GM21786 (cell line): ENCODE data around the gene USP25.

Experiments
- ATAC-seq: cut with Tn5 transposase; IDR thresholded peaks from one replicate; pipeline ENCODE4 v1.9.1; 2021; ENCODE audit not compliant: unreplicated experiment

Gene USP25, protein sequence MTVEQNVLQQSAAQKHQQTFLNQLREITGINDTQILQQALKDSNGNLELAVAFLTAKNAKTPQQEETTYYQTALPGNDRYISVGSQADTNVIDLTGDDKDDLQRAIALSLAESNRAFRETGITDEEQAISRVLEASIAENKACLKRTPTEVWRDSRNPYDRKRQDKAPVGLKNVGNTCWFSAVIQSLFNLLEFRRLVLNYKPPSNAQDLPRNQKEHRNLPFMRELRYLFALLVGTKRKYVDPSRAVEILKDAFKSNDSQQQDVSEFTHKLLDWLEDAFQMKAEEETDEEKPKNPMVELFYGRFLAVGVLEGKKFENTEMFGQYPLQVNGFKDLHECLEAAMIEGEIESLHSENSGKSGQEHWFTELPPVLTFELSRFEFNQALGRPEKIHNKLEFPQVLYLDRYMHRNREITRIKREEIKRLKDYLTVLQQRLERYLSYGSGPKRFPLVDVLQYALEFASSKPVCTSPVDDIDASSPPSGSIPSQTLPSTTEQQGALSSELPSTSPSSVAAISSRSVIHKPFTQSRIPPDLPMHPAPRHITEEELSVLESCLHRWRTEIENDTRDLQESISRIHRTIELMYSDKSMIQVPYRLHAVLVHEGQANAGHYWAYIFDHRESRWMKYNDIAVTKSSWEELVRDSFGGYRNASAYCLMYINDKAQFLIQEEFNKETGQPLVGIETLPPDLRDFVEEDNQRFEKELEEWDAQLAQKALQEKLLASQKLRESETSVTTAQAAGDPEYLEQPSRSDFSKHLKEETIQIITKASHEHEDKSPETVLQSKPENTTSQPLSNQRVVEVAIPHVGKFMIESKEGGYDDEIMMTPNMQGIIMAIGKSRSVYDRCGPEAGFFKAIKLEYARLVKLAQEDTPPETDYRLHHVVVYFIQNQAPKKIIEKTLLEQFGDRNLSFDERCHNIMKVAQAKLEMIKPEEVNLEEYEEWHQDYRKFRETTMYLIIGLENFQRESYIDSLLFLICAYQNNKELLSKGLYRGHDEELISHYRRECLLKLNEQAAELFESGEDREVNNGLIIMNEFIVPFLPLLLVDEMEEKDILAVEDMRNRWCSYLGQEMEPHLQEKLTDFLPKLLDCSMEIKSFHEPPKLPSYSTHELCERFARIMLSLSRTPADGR

DNA sequence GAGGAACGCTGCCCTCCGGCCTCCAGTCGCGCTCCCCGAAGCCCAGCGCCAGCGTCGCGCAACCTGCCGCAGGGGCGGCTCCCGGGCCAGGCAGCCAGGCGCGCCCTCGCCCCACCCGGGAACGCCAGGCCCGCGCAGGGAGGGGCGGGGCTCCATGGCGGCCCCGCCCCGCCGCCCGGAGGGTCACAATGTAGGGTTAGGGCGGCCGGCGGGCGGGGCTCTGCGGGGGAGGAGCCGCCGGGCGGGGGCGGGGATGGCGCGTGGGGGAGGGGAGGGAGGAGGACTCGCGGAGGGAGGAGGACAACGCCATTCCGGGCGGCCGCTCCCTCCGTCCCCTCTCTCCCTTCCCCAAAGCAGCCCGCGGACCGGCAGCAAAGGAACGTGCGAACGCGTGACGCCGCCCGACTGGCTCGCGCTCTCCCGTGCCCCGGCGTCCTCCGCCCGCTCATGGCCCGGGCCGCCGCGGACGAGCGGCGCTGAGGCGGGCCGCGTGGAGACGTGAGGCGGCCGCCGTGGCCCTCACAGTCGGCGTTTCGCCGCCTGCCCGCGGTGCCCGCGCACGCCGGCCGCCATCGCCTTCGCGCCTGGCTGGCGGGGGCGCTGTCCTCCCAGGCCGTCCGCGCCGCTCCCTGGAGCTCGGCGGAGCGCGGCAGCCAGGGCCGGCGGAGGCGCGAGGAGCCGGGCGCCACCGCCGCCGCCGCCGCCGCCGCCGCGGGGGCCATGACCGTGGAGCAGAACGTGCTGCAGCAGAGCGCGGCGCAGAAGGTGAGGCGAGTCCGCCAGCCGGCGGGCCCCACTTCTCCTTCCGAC, at the start of gene USP25:
USP25 (plus strand) TSS at position 309 of the 810 bp plus-strand sequence; CDS start at position 721, 412 bp downstream.
- ATAC-seq, result peak; percentile 57

DNA sequence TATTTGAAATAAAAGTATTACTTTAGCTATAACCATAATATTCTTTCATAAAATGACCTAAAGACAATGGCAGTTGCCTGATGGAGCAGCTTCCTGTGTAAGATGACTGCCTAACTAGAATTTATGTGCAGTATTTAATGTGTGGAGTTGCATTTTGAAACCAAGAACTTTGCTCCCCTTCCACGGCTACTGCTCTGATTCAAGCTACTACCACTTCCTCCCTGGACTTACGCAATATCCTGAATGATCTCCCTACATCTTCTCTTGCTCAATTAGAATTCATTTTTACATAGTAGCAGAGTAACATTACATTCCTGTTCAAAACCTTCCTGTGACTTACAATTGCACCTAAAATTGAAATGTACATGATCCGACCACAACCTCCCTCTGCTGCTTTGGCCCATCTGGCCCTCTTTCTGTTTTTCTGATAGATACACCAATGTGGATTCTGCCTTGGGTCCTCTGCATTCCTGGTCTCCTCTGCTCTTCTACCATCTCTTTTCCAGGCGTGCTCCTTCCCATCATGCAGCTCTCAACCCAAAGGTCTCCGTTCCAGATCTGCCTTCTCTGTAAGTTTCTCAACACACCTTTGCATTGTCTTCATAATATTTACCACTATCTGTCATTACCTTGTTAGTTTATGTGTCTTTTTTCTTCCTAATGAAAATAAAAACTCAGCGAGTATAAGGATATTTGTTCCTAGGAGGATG, 47.4 kb upstream of the USP25 start:
- no peak for ATAC-seq

DNA sequence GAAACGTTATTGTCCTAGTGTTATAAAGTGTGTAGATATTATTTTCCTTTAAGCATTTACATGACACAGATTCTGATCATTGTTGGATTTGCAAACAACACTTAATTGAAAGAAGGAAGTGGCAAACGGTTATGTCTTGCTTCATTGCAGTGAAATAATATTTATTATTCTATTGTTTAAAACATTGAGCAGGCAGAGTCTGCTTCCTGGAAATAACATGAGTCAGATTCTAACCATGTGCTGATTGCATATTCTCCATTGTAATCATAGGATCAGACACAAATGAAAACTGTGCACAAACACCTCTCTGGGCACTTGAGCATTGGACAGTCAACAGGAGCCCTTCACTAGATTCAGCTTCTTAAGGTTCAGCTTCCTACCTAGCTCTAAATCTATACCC, 46.8 kb upstream of the USP25 start:
- ATAC-seq, result no peak

DNA sequence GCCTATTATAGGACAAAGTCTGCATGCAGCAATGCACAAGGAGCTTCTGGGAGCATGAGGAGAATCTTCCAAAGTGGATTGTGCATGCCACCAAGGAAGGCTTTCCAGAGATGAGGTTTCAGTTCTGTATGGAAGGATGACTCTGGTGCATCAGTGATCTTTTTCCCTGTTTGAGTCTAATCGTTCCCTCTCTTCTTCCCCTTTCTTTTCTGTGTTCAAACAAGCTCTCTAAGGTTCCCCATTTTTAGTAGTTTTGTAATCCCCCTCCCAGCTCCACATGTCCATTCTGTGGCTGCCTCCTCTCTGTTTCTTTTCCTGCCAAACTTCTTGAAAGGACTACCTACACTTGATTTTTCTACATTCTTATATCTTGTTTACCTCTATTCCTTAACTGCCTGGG, 43.3 kb upstream of the USP25 start:
- no peak for ATAC-seq

DNA sequence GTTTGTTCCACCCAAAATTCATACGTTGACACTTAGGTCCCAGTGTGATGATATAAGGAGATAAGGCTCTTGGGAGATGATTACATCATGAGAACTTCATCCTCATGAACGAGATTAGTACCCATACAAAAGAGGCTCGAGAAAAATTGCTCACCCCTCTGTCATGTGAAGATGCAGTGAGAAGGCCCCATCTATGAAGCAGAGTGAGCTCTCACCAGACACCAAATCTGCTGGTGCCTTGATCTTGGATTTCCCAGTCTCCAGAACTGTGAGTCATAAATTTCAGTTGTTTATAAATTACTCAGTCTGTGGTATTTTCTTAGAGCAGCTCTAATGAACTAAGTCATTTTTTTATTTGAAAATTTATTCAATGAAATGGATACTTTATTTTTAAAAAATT, 42.6 kb upstream of the USP25 start:
- ATAC-seq, result no peak

DNA sequence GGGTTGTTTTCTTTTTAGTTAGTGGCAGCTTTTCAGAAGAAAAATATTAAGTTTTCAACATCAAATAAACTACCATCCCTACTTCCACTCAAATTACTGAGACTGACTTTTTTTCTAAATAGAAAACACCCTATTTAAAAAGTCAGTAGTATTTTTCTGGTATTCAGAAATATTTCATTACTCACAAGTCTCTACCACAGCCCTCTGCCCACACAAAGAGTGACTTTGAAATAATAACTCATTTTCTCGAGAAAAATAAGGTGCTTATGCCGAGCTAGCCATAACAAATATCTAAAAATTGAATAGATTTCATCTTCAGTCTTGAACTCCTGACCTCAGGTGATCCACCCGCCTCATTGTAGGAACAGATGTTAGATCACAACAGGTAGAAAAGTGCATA, 41.8 kb upstream of the USP25 start:
- no peak for ATAC-seq

DNA sequence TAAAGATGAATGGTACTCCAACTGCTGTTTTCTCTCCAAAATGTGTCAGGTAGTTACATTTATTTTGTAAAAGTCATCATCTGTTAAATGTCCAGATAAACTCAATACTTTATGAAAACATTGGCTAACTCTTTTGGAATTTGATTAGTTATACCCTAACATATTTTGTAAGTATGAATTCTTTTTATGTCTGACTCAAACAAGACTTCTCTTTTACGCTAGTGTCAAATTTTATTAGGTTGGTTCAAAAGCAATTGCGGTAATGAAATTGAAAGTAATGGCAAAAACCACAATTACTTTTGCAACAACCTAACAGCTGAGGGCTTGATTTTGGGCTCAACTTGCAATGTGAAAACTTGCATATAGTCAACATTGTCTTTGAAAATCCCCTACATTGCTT, 41.0 kb upstream of the USP25 start:
- ATAC-seq, result no peak

DNA sequence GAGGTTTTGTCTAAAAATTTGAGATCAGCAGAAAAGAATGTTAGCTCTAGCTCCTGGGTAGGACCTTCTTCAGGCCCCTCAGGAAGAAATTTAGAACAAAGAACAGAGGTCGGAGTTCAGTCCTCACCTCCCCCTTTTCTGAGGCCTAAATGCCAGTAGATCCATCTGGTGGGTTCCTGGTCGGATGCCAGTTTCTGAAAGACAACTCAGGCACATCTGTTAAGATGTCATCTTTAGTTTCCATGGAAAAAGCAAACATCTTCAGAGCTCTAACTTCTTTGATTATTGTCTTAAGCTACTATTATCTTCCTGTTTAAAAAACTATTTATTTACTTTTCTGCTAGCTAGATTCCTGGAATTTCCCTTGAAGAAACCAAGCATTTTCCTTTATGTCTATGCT, 37.1 kb upstream of the USP25 start:
- no peak for ATAC-seq

DNA sequence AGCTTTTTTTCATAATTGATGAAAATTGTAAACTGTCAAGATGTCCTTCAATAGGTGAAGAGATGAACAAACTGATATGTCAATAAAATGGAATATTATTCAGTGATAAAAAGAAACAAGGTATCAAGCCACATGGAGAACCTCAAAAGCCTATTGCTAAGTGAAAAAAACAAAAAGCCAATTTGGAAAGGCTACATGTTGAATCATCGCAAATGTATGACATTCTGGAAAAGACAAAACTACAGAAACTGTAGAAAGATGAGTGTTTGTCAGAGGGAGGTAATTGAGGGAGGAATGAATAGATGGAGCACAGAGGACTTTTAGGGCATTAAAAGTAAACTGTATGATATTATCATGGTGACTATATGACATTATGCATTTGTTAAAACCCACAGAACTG, 34.5 kb upstream of the USP25 start:
- ATAC-seq, result no peak

DNA sequence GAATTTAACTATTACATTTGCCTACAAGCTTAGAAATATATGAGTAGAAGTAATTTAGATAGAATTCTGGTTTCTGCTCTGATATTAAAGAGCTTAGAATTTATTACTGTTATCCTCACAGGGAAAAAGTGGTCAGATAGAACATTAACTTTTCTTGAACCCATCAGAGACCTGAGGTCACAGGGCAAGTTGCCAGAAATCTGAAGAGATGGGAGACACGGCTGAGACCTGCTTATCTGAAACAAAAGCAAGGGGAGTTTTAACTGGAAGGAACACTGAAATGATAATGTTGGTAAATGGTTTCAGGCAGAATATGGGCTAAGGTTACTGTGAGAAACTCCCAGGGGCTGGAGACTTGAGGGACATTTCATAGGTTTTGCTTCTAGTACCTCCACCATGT, 28.0 kb upstream of the USP25 start:
- ATAC-seq, result no peak

DNA sequence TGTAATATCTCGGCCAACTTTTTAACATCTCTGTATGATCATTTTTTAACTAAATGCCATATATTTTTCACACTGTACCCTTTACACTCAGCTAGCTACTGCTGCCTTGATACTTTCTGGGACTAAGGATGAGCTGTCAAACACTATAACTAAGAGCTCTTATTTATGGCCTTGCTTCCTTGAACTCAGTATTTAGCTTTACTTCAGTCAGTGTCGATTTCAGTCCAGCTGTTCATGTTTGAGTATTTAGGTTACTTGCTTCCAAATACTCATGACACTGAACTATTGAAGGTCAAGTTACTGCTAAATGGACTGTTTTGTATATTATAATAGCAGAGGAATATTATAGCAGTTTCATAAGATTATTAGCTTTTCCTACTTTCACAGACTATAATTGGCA, 25.9 kb upstream of the USP25 start:
- ATAC-seq, result no peak

DNA sequence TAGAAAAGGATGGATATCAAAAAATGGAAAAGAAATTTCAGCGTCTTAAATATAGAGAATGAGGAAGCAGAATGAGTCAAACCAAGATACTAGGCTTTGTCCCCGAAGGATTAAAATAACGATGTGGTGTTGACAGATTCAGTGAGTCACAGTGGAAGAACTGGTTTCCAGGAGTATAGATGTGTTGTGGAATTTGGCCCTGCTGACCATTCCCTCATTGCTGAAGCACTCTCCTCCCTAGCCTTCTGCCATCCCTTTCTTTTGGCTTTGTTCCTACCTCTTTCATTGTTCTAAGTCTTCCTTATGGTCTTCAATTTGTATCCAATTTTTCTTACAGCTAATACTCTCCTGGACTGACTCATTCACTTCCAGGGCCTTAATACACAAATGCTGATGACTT, 23.1 kb upstream of the USP25 start:
- ATAC-seq, result no peak

DNA sequence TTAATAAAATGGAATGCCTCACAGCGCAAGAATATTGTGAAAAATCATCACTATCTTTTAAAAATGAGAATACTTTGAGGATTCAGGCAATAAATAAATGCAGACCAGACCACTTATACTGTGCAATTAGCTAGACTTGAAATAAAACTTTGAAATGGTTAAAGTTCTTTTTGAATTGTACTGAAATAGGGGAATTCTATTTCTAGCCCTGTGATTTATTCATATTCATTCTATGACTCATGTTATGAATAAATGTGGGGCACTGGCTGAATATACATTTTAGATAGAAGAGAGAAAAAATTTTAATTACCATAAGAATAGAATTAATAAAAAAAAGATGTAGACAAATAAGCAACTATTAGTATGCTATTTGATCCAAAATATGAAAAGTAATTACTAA, 16.4 kb upstream of the USP25 start:
- ATAC-seq, result no peak

DNA sequence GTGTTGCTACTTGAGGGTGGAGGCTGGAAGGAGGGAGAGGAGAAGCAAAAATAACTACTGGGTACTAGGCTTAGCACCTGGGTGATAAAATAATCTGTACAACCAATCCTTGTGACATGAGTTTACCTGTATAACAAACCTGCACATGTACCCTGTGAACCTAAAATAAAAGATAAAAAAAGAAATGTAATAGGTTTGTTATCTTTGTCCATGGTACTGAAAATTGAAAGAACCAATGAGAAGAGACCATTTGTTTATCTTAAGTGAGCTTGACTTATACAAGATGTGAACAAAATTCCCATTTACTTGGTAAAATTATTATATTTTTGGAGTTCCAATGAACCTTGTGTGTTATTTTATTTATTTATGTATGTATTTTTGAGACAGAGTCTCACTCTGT, 11.1 kb upstream of the USP25 start:
- ATAC-seq, result no peak

DNA sequence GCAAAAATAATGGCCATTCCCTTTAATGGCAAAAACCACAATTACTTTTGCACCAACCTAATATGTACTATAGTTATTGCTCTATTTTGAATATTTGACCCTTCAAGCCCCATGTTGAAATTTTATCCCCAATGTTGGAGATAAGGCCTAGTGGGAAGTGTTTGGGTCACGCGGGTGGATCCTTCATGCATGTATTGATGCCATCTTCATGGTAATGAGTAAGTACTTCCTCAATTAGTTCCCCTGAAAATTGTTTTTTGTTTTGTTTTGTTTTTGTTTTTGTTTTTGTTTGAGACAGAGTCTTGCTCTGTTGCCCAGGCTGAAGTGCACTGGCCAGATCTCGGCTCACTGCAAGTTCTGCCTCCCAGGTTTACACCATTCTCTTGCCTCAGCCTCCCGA, 9.8 kb upstream of the USP25 start:
- ATAC-seq, result no peak

DNA sequence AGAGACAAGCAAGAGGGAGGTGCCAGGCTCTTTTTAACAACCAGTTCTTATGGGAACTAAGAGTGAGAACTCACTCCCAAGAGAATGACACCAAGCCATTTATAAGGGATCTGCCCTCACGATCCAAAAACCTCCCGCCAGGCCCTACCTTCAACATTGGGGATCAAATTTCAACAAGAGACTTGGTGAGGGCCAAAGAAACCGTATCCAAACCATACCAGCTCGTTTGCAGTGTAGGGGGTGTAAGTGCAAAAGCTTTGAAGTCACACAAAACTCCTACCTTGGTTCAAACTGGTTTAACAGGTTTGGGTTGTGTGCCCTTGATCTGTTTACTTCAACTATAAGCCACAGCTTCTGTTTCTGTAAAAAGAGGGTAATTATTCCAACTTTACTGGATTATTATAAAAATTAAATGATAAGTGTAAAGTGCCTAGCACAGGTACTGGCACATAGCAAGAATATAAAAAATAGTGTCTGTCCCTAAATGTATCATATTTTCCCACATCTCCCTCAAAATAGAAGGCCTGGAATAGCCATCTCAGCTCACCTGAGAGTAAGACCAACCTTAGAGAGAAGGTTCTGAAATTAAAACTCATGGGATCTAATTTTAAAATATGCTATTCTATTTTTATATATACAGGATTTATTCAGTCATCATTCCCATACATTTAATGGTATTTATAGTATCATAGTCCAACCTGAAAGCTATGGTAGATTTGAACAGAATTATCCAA, 7.0 kb upstream of the USP25 start:
- ATAC-seq, result no peak

DNA sequence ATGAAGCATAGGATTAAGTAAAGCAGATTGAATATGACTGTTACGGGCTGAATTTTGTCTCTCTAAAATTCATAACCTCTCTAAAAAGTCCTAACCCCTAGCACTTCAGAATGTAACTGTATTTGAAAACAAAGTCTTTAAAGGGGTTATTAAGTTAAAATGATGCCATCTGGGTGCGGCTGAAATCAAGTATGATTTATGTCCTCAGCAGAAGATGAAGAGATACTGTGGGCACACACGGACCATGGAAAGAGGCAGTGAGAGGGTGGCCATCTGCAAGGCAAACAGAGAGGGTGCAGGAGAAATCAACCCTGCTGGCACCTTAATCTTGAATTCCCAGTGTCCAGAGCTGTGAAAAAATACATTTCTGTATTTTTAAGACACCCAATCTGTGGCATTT, 3.8 kb upstream of the USP25 start:
- no peak for ATAC-seq

DNA sequence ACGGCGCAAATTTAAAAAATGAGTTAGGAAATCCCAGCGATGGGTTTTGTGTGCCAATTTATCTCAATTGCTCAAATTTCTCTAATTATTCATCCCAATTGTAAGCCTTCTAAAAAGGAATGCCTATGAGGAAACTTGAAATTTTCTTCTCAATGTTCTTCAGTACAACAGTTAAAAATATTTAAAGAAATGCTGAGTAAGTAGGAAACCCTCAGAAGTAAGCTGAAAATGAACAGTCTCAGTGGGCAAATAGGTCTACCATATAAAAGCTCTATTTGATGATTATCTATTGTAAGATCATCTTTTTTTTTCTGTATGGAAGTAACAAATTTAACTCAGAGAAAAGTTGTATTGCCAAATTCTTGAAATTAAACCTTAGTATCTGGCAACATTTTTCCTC, 1.7 kb upstream of the USP25 start:
- ATAC-seq, result no peak

DNA sequence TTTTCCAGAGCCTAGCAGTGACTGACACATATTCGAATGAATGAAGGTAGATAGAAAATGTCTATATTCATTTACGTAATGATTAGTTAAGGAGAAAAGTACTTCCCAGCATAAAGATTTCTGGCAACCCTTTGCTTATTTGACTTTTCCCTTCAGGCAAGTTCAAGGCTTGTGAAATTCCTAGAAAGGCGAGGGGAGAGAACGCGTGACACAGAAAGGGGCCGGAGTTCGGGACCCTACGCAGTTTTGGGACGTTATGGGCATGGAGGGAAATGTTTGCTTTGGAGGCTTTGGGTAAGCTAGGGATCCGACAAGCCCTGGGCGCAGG, 472 bp upstream of the USP25 start:
- ATAC-seq, result no peak
